Epithelial cell of esophagus (primary cell): ENCODE data around the gene ACBD5.
A peak's percentile ranks its signal among the peaks of the same experiment; 100 is the strongest.

Experiments
- DNase-seq: peaks from one replicate; pipeline ENCODE4 v3.0.0; 2010; ENCODE audit warnings: low read depth
- H3K4me3 ChIP-seq: 2 replicates; pipeline ENCODE4 v1.5.1; 2011; ENCODE audit warnings: mild to moderate bottlenecking, low read length, control low read depth
- CTCF ChIP-seq: IDR thresholded peaks from 2 replicates; pipeline ENCODE4 v1.5.1; 2011; ENCODE audit warnings: low read depth, mild to moderate bottlenecking, low read length, control low read depth, inconsistent platforms; ENCODE audit not compliant: insufficient read depth; ENCODE audit errors: missing control alignments

The ACBD5 gene

GRCh38 chr10:27247006-27247405 lies 6.4 kb upstream of the ACBD5 start:
- no peak for DNase-seq
- H3K4me3 ChIP-seq = no peak overlapping the region
- TF ChIP-seq CTCF = no peak

GRCh38 chr10:27245836-27246235 lies 5.2 kb upstream of the ACBD5 start:
- no peak for DNase-seq
- no peak for TF ChIP-seq CTCF
- no peak overlapping the region for H3K4me3 ChIP-seq

GRCh38 chr10:27244976-27245375 lies 4.4 kb upstream of the ACBD5 start:
- H3K4me3 ChIP-seq = no peak overlapping the region
- TF ChIP-seq CTCF = no peak
- no peak for DNase-seq

- DNase-seq = peak; percentile 57
- no peak for TF ChIP-seq CTCF
- H3K4me3 ChIP-seq = peak overlapping the region; percentile 82
These were observed 2.5 kb upstream of the ACBD5 start for GRCh38 chr10:27242951-27243551.

- peak overlapping the region; percentile 82 for H3K4me3 ChIP-seq
- TF ChIP-seq CTCF = no peak
- no peak for DNase-seq
These were observed 1.9 kb upstream of the ACBD5 start for GRCh38 chr10:27242473-27242950.

GRCh38 chr10:27241652-27242472 lies 1.3 kb upstream of the ACBD5 start:
- H3K4me3 ChIP-seq = peak overlapping the region; percentile 82
- peak; percentile 96 for DNase-seq
- TF ChIP-seq CTCF = peak; percentile 46
